HUES48 (cell line): Measurements from ENCODE around the gene ARFGAP1.

Source experiments
- H3K27ac ChIP-seq: one replicate; pipeline ENCODE4 v1.7.0; 2013; ENCODE audit warnings: low read depth, low read length, inconsistent platforms
- H3K27me3 ChIP-seq: 2 replicates; pipeline ENCODE4 v1.6.1; 2013; ENCODE audit warnings: mild to moderate bottlenecking, low read length; ENCODE audit not compliant: control insufficient read depth, insufficient read depth
- H3K36me3 ChIP-seq: 2 replicates; pipeline ENCODE4 v1.6.1; 2013; ENCODE audit warnings: low read length; ENCODE audit not compliant: control insufficient read depth, insufficient read depth
- H3K4me1 ChIP-seq: 2 replicates; pipeline ENCODE4 v1.6.1; 2013; ENCODE audit warnings: mild to moderate bottlenecking, low read length; ENCODE audit not compliant: control insufficient read depth, insufficient read depth
- H3K4me3 ChIP-seq: 2 replicates; pipeline ENCODE4 v1.5.1; 2013; ENCODE audit warnings: mild to moderate bottlenecking, low read depth, low read length
- H3K9ac ChIP-seq: 2 replicates; pipeline ENCODE4 v1.6.1; 2013; ENCODE audit warnings: mild to moderate bottlenecking, low read depth, low read length, moderate library complexity
- H3K9me3 ChIP-seq: 2 replicates; pipeline ENCODE4 v1.6.1; 2013; ENCODE audit warnings: low read length; ENCODE audit not compliant: control insufficient read depth, insufficient read depth

Gene ARFGAP1

DNA sequence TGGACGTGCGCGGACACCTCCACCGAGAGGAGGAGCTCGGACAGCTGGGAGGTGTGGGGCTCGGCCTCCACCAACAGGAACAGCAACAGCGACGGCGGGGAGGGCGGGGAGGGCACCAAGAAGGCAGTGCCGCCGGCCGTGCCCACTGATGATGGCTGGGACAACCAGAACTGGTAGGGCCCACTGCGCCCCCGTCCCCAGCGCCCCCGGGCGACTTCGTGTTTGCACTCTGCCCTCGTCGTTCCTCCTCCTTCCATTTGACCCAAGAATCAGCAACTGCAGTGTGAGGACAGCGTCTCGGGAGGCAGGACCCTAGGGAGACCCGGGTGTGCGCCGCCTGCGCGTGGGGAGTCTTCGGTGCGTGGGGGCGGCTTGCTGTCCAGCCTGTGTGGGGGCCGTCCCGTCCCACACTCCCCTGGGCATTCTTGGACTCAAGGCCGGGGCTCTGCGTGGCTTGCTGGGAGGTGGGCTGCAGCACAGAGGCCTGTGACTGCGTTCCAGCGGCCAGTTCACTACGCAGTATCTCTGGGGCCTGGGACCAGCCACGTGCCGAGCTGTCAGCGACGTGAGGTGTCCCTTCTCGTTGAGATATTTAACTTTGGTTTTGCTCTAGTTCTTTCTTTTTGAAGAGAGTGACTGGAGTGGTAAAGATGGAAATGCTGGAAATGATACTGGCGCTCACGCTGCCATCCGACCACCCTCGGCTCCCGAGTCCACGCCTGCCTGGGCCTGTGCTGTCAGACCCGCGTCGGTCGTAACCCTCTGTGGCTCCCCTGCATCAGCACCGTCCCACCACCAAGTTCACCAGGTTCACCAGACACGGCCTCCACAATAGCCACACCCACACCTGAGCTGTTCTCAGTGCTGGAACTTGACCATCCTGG, 15.3 kb downstream of the ARFGAP1 start:
- Histone ChIP-seq H3K9me3 (no peaks in the 10 kb centered on the region), H3K27ac (no peak overlapping the region), H3K36me3 (peaks cover 53% of the 10 kb centered on the region)

DNA sequence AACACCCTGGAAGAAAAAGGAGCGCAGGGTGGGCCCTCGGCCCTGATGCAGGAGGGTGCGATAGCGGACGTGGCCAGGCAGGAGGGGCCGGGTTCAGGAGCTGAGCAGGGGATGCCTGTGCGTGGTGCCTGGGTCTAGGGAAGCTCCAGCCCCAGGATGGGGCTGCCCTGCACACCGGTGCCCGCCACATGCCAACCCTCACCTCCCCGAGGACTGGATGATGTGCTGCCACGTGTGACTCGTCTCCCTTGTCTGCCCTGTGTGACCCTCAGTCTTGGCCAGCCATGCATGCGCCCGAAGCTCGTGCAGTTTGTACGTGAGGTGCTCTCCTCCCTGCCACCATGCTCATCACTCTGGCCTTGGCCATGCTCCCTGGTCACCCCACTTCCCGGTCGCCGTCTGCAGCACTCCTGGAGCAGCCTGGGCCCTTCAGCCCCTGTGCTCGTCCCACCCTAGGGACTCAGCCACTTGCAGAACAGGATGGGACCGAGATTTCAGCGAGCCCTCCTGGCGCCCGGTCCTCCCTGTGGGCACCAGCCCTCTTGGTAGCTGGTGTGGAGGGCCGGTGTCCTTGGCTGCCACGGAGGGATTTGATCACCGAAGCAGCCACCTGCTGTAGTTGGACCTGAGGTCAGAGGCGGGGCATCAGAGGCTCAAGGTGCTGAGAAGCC, 16.1 kb downstream of the ARFGAP1 start:
- Histone ChIP-seq H3K27ac (no peak overlapping the region), H3K4me3 (no peak overlapping the region), H3K9me3 (no peaks in the 10 kb centered on the region), H3K36me3 (peaks cover 46% of the 10 kb centered on the region), H3K4me1 (peaks cover 3% of the 10 kb centered on the region; the same call in 1 of the 2 replicates), H3K9ac (no peak overlapping the region), H3K27me3 (no peaks in the 10 kb centered on the region)

More for the DNA sequence above, 15.3 kb downstream of the ARFGAP1 start:
- Histone ChIP-seq H3K4me3 (no peak overlapping the region), H3K9ac (no peak overlapping the region), H3K27me3 (no peaks in the 10 kb centered on the region), H3K4me1 (peaks cover 3% of the 10 kb centered on the region; the same call in 1 of the 2 replicates)

DNA sequence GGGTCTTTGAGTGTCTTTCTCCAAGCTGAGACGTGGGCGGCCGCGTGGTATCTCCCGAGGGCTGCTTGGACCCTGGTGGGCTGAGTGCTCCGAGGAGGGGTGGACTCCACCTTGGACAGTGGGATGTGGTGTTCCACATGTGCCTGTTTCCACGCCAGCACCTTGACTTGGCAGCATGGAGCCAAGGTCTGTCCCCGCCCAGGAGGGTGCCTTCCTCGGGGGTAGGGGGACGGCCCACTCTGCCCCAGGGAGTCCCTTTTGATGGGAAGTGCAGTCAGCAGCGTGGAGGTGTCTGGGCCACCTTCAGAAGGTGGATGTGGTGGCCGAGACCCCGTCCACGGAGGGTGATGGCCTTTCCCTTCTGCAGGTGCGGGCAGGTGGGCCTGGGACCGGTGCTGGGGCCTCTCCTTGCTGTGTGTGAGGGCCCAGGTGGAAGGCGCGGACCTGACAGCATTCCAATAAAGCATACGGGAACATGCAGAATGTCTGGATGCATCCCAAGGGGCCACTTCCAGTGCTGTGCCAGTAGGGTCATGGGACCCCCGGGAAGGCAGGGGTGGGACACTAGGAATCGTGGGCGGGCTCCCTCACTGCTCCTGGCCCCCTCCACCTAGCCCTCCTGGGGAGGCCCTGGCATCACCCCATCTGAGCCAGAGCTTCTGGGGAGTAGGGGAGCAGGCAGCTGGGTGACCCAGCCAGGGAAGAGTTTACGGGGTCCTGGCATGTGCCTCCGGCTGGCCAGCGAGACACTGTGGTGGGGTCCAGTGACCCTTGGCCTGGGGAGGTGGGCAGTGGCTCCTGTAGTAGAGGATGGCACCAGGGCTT, 16.9 kb downstream of the ARFGAP1 start:
- H3K9me3 ChIP-seq = no peaks in the 10 kb centered on the region
- H3K9ac ChIP-seq = no peak overlapping the region
- no peak overlapping the region for H3K27ac ChIP-seq
- peaks cover 3% of the 10 kb centered on the region; the same call in 1 of the 2 replicates for H3K4me1 ChIP-seq
- H3K27me3 ChIP-seq = no peaks in the 10 kb centered on the region
- H3K36me3 ChIP-seq = peaks cover 43% of the 10 kb centered on the region
- H3K4me3 ChIP-seq = no peak overlapping the region

DNA sequence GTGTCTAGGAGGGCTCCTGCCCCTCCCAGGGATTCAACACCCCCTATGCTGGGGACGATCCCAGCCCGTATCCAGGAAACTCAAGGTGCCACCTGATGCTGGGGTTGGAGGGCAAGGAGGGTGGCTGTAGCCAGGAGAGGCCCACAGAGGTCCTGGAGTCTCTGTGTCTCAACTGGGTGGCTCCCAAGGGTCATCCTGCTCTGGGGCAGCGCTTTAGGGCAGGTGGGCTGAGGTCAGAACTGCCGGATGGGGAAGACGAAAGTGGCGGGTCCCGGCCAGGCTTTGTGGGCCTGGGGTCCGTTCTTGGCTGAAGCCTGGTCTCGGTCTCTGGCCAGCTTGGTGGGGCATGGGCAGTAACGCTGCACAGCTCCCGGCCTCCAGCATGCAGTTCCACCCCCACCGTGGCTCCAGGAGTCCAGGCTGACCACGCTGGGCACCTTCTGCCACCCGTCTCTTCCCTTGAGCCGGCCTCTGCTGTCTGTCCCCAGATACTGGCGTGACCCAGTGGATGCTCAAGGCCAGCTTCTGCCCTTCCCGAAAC, 17.6 kb downstream of the ARFGAP1 start:
- H3K36me3 ChIP-seq = peaks cover 38% of the 10 kb centered on the region
- H3K4me3 ChIP-seq = no peak overlapping the region
- H3K27me3 ChIP-seq = 0 out of 2 replicates have a peak, but pooled peaks cover 2% of the 10 kb centered on the region
- H3K9ac ChIP-seq = no peak overlapping the region
- H3K9me3 ChIP-seq = no peaks in the 10 kb centered on the region
- H3K4me1 ChIP-seq = peaks cover 3% of the 10 kb centered on the region; the same call in 1 of the 2 replicates
- no peak overlapping the region for H3K27ac ChIP-seq

DNA sequence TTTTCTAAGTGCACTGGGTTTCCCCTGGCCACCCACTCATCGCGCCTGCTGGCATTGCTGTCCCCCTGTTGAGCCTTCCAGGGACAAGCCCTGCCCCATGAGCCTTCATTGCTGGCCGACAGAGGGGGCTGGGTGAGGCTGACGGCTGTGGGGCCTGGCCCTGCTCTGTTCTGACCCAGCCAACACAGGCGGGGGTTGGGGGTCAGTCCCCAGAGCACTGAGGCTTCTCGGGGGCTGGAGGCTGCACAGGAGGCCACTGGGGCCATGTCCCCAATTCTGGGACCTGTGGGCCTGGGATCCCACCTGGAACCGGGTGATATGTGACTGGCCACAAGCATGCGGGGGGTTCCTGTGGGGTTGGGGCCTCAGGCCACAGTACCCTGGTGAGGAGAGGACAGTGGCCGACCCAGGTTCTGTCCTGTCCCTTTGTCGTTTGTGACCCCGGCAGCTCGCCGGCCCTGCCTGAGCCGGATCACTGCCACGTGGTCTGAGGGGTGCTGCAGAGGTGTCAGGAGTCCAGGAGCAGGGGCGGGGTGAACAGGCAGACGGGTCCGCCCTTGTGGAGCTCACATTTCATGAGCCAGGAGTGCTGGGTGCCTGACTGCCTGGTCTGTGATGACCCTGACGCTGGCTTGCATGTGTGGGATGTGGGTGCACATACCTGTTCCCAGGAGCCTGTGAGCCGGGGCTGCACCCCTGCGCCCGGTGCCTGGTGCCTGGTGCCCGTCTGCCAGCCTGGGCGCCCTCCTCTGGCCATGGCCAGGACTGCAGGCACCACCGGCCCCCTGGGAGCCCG, 18.3 kb downstream of the ARFGAP1 start:
- Histone ChIP-seq H3K27ac (no peak overlapping the region), H3K4me3 (no peak overlapping the region), H3K9me3 (no peaks in the 10 kb centered on the region), H3K36me3 (peaks cover 31% of the 10 kb centered on the region), H3K27me3 (0 out of 2 replicates have a peak, but pooled peaks cover 3% of the 10 kb centered on the region), H3K9ac (no peak overlapping the region), H3K4me1 (peaks cover 4% of the 10 kb centered on the region; the same call in 1 of the 2 replicates)

DNA sequence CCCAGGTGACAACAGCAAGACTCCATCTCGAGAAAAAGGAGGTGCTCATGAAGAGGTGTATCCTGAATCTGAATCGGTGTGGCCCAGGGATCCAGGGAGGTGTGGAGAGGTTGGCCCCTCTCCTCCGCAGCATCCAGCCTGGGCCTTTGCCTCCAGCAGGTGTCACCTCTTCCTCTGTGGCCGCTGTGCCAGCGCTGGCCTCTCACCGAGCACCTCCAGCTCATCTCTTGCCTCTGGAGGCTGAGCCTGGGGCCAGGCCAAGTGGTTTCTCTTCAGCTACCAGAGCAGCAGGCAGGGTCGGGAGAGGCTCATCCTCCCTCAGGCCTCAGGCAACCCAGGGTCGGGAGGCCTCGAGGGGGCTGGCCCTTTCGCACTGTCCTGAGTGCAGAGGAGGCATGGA, 19.2 kb downstream of the ARFGAP1 start:
- H3K4me1 ChIP-seq = peaks cover 10% of the 10 kb centered on the region; the same call in 1 of the 2 replicates
- H3K36me3 ChIP-seq = peaks cover 25% of the 10 kb centered on the region

DNA sequence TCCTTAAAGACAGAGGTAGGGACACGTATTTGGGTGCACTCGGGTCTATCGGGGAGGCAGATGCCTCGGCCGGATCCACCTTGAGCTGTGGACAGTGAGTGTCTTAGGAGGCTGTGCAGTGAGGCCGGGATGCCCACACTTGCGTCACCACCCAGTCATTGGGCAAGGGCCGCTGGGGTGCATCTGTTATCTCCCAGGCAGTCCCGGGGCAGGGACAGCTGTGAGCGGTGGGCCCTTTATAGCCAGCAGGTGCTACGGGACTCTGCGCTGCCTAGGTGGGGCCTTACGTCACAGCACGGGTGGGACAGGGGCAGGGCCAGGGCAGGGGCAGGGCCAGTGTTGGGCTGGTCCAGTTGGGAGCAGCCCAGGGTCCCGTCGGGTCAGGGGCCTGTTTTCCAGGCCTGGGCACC, 19.7 kb downstream of the ARFGAP1 start:
- H3K4me3 ChIP-seq = no peak overlapping the region
- peaks cover 10% of the 10 kb centered on the region; the same call in 1 of the 2 replicates for H3K4me1 ChIP-seq
- H3K36me3 ChIP-seq = peaks cover 21% of the 10 kb centered on the region
- no peak overlapping the region for H3K9ac ChIP-seq
- no peak overlapping the region for H3K27ac ChIP-seq
- 0 out of 2 replicates have a peak, but pooled peaks cover 3% of the 10 kb centered on the region for H3K27me3 ChIP-seq
- no peaks in the 10 kb centered on the region for H3K9me3 ChIP-seq

More for the DNA sequence above, 19.2 kb downstream of the ARFGAP1 start:
- Histone ChIP-seq H3K27ac (no peak overlapping the region), H3K9ac (no peak overlapping the region), H3K4me3 (no peak overlapping the region), H3K9me3 (no peaks in the 10 kb centered on the region), H3K27me3 (0 out of 2 replicates have a peak, but pooled peaks cover 3% of the 10 kb centered on the region)

DNA sequence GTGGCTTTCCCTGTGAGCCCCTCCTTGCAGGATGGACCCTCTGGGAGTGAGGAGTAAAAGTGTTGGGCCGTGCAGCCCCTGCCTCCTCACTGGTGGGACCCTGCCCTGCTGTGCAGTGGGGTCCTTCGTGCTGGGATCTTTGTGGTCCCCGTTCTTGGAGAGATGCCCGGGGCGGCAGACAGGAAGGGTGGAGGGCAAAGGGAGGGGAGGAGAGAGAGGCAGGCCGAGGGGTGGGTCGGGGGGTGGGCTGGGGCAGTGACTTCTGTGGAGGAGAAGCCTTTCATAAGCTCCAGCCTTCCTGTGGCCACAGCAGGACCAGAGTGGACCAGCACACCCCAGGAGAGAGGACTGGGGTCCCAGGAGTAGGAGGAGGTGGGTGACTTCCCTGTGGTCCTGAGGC, 20.3 kb downstream of the ARFGAP1 start, which contains the start of gene COL20A1:
TSS of gene COL20A1 (plus strand) at position 283 of the 400 bp plus-strand sequence. CDS start 1,922 bp downstream, outside the sequence.
- no peaks in the 10 kb centered on the region for H3K9me3 ChIP-seq
- H3K36me3 ChIP-seq = peaks cover 15% of the 10 kb centered on the region
- no peak within 1 kb of the TSS for H3K9ac ChIP-seq
- H3K4me3 ChIP-seq = no peak within 1 kb of the TSS
- 0 out of 2 replicates have a peak, but pooled peaks cover 3% of the 10 kb centered on the region for H3K27me3 ChIP-seq
- no peak within 1 kb of the TSS for H3K27ac ChIP-seq
- H3K4me1 ChIP-seq = peaks cover 10% of the 10 kb centered on the region; the same call in 1 of the 2 replicates

DNA sequence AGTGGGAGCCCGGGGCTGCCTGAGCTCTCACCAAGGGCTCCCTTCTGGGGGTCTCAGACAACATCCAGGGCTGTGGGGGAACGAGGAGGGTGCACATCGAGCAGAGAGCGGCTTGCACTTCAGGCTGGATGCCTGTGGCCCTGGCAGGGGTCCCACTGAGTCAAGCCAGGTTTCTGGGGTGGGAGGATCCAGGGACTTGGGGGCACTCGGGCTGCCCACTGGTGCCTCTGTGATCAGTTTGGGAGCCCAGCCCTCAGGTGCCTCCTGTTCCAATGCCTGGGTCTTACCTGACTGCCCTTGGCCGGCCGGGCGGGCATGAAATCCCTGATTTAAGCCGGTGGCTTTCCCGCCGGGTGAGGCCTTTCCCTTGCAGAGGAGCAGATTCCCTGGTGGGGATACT, 20.8 kb downstream of the ARFGAP1 start:
- Histone ChIP-seq H3K36me3 (peaks cover 10% of the 10 kb centered on the region), H3K27me3 (0 out of 2 replicates have a peak, but pooled peaks cover 3% of the 10 kb centered on the region), H3K9me3 (no peaks in the 10 kb centered on the region), H3K27ac (no peak overlapping the region), H3K4me3 (no peak overlapping the region), H3K9ac (no peak overlapping the region), H3K4me1 (peaks cover 10% of the 10 kb centered on the region; the same call in 1 of the 2 replicates)
